ENCODE results near the gene GALR3.

Gene GALR3

GRCh38 chr22:37855462-37855861 lies 32.3 kb downstream of the GALR3 start:
- H3K27ac ChIP-seq (replicated peaks), result no peak overlapping the region
- H3K27me3 ChIP-seq (ENCODE audit: insufficient read depth, poor library complexity, severe bottlenecking), result no peaks in the 10 kb centered on the region
- TF ChIP-seq, protein P1, sequence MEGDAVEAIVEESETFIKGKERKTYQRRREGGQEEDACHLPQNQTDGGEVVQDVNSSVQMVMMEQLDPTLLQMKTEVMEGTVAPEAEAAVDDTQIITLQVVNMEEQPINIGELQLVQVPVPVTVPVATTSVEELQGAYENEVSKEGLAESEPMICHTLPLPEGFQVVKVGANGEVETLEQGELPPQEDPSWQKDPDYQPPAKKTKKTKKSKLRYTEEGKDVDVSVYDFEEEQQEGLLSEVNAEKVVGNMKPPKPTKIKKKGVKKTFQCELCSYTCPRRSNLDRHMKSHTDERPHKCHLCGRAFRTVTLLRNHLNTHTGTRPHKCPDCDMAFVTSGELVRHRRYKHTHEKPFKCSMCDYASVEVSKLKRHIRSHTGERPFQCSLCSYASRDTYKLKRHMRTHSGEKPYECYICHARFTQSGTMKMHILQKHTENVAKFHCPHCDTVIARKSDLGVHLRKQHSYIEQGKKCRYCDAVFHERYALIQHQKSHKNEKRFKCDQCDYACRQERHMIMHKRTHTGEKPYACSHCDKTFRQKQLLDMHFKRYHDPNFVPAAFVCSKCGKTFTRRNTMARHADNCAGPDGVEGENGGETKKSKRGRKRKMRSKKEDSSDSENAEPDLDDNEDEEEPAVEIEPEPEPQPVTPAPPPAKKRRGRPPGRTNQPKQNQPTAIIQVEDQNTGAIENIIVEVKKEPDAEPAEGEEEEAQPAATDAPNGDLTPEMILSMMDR (IDR thresholded peaks at IDR 0.05; ENCODE audit: insufficient read depth, low read length), result no peak
- no peak for TF ChIP-seq SPI1 (IDR thresholded peaks at IDR 0.05; ENCODE audit: borderline replicate concordance, low read depth)
- no peak for TF ChIP-seq GABPA (IDR thresholded peaks at IDR 0.05; ENCODE audit: low read depth)
- TF ChIP-seq, protein P2, sequence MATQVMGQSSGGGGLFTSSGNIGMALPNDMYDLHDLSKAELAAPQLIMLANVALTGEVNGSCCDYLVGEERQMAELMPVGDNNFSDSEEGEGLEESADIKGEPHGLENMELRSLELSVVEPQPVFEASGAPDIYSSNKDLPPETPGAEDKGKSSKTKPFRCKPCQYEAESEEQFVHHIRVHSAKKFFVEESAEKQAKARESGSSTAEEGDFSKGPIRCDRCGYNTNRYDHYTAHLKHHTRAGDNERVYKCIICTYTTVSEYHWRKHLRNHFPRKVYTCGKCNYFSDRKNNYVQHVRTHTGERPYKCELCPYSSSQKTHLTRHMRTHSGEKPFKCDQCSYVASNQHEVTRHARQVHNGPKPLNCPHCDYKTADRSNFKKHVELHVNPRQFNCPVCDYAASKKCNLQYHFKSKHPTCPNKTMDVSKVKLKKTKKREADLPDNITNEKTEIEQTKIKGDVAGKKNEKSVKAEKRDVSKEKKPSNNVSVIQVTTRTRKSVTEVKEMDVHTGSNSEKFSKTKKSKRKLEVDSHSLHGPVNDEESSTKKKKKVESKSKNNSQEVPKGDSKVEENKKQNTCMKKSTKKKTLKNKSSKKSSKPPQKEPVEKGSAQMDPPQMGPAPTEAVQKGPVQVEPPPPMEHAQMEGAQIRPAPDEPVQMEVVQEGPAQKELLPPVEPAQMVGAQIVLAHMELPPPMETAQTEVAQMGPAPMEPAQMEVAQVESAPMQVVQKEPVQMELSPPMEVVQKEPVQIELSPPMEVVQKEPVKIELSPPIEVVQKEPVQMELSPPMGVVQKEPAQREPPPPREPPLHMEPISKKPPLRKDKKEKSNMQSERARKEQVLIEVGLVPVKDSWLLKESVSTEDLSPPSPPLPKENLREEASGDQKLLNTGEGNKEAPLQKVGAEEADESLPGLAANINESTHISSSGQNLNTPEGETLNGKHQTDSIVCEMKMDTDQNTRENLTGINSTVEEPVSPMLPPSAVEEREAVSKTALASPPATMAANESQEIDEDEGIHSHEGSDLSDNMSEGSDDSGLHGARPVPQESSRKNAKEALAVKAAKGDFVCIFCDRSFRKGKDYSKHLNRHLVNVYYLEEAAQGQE (IDR thresholded peaks at IDR 0.05; ENCODE audit: insufficient replicate concordance, low read depth), result no peak
- TF ChIP-seq POLR2AphosphoS5 (IDR thresholded peaks at IDR 0.05; ENCODE audit: low read depth), result no peak
- DNase-seq (ENCODE audit: low read depth in 1 of 2, low spot score in 1 of 2), result no peak
- H3K4me3 ChIP-seq (replicated peaks; ENCODE audit: insufficient read depth, low read length), result no peak overlapping the region

GRCh38 chr22:37860796-37861421 lies 37.7 kb downstream of the GALR3 start:
- no peaks in the 10 kb centered on the region for H3K27me3 ChIP-seq (ENCODE audit: insufficient read depth, poor library complexity, severe bottlenecking)
- no peak overlapping the region for H3K4me3 ChIP-seq (replicated peaks; ENCODE audit: insufficient read depth, low read length)
- no peak for DNase-seq (ENCODE audit: low read depth in 1 of 2, low spot score in 1 of 2)
- TF ChIP-seq SPI1 (IDR thresholded peaks at IDR 0.05; ENCODE audit: borderline replicate concordance, low read depth) (no peak), POLR2AphosphoS5 (IDR thresholded peaks at IDR 0.05; ENCODE audit: low read depth) (no peak)
- TF ChIP-seq, protein P2 (IDR thresholded peaks at IDR 0.05; ENCODE audit: insufficient replicate concordance, low read depth), result no peak
- no peak overlapping the region for H3K27ac ChIP-seq (replicated peaks)

DNA sequence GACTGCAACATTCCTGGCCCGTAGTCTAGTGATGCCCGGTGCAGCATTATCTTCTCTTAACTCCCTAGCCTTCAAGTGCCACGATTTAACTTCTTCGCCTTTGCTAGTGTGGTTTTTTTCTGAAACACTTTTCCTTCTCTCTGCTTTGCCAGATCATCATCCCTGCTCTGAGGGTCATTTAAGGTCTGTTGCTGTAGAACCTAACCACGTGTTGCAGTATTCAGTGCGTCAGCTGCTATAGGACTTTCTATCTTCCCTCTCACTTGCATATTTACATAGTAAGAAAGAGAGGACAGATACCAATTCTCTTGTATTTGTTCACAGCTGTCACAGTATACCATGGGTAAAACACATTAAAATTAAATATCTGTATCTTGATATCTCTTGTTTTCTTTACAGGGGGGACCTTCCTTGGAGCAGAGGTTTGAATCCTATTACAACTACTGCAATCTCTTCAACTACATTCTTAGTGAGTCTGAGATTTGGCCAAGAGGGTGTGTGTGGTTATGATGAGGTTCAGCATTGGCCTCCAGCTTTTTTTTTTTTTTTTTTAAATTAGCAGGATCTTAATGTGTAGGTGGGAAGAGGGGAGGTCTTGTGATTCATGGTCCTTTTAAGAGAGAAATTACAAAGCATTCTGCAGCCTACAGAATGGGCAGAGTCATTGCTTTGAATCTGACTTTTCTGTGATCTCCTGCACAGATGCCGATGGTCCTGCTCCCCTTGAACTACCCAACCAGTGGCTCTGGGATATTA lies 39.6 kb downstream of the GALR3 start:
- no peak for DNase-seq (ENCODE audit: low read depth in 1 of 2, low spot score in 1 of 2)
- Histone ChIP-seq H3K4me3 (replicated peaks; ENCODE audit: insufficient read depth, low read length) (no peak overlapping the region), H3K27me3 (ENCODE audit: insufficient read depth, poor library complexity, severe bottlenecking) (no peaks in the 10 kb centered on the region), H3K27ac (replicated peaks) (no peak overlapping the region)
- TF ChIP-seq SPI1 (IDR thresholded peaks at IDR 0.05; ENCODE audit: borderline replicate concordance, low read depth), result no peak
- TF ChIP-seq, protein P1 (IDR thresholded peaks at IDR 0.05; ENCODE audit: insufficient read depth, low read length), result no peak
- no peak for TF ChIP-seq GABPA (IDR thresholded peaks at IDR 0.05; ENCODE audit: low read depth)

GRCh38 chr22:37865510-37865909 lies 42.3 kb downstream of the GALR3 start:
- no peak overlapping the region for H3K27ac ChIP-seq (replicated peaks)
- no peak for DNase-seq (ENCODE audit: low read depth in 1 of 2, low spot score in 1 of 2)
- TF ChIP-seq POLR2AphosphoS5 (IDR thresholded peaks at IDR 0.05; ENCODE audit: low read depth) (no peak), SPI1 (IDR thresholded peaks at IDR 0.05; ENCODE audit: borderline replicate concordance, low read depth) (no peak), GABPA (IDR thresholded peaks at IDR 0.05; ENCODE audit: low read depth) (no peak)
- TF ChIP-seq, protein P1 (IDR thresholded peaks at IDR 0.05; ENCODE audit: insufficient read depth, low read length), result no peak
- TF ChIP-seq, protein P2 (IDR thresholded peaks at IDR 0.05; ENCODE audit: insufficient replicate concordance, low read depth), result no peak
- no peak overlapping the region for H3K4me3 ChIP-seq (replicated peaks; ENCODE audit: insufficient read depth, low read length)
- no peaks in the 10 kb centered on the region for H3K27me3 ChIP-seq (ENCODE audit: insufficient read depth, poor library complexity, severe bottlenecking)

Data from HL-60 (cell line).